HG03457 (cell line): ENCODE measurements around the gene TMEM30A.

Source experiments
- ATAC-seq: cut with Tn5 transposase; IDR thresholded peaks from one replicate; pipeline ENCODE4 v1.9.1; 2021; ENCODE audit warnings: moderate number of reproducible peaks; ENCODE audit not compliant: unreplicated experiment

Gene TMEM30A

DNA sequence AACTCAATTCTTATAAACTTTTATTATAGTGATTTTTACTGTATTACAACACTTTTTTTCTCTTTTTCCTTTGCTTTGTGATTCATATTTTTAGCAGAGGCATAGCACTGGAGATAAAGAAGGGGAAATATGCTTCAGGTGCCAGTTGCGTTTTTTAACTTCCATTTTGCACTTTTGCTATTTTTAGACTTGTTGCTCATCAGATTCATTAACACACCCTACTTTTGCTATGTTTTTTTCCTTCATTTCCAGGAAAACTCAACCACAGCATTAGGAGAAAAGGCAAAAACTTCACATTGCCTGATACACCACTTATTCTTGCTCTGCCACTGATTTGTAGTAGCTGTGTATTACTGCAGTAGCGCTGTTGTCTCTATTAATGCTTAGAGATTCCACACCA is 8.0 kb upstream of the TMEM30A start:
- ATAC-seq = no peak

DNA sequence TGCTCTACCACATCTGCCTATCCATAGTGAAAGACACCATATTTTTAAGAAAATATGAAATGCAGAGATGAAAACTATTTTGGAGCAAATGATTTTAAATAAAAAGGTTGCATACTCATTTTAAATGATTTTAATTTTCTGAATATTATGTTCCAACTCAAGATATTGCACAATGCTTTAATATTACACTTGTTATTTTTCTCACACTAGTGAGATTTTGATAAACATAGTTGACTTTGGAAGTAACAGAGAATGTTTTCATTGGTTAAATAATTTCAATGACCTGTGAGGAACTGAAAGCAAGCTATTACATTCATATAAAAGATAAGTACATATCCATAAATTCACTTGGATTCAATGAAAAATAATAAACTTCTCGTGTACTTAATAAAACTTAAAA is 7.2 kb upstream of the TMEM30A start:
- no peak for ATAC-seq

DNA sequence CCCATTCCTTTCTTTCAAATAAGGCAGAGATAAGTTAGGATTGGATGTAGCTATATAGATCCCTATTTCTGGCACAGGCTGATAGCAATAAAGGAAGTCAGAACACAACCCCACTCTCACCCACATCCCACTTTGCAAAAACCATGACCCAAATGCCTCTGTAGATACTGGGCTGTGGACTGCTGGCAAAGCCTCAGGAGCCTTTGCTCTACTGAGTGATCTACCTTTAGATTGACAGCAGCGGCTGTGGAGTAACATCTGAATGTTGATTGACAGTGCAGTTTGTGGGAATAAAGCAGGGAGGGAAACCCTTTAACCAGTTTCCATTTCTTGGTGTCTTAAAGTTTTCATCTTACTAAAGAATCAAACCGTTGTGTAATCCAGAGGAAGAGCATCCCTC is 6.7 kb upstream of the TMEM30A start:
- ATAC-seq = no peak

DNA sequence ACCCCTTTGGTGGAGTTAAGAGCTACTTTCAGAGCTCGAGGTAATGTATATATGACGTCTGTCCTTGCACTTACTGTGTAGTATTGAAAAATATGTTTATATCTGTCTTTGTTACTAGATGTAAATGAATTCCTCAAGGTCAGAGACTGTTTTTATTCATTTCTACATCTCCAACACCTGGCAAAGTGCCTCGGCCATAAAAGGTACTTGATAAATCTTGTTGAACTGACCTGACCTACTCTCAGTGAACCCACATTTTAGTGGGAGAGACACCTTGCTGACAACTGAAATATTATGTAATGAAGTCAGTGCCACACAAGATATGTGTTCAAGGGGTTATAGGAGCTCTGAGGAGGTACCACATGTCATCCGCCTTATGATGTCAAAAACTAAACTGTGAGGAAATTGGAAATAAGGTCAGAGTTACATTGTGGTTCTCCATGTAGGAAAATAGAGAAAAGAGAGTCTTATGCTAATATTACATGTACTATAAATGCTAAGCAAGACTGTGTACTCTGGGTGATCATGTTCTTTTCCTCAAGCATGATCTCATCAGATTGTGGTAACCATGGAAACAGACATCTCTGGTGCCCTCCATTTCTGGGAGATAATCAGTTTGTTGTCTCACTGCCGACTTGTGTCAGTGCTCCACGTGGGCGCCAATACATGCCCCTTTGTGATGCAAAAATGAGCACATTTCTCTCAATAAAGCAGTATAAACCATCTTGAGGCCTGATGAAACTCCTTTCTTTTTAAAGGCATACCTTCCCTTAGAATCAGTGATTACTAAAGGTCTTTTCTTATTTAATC is 5.7 kb upstream of the TMEM30A start:
- no peak for ATAC-seq

DNA sequence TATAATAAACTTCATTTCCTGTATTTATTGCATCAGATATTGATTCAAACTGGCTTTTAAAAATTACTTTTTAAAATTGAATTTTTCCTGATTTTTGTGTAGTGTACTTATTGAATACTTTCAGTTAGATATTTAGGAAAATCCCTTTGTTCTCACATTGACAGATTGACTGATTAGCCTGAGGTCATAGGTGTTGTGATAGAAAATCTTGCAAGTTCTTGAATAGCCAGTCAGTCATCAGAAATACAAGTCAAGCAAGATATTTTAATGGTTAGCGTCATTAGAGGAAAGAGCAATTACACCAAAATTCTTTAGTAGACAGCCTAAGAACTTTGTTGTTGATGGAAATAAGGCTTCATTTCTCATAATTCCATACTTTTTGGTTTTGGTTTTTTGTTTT is 3.4 kb upstream of the TMEM30A start:
- no peak for ATAC-seq

DNA sequence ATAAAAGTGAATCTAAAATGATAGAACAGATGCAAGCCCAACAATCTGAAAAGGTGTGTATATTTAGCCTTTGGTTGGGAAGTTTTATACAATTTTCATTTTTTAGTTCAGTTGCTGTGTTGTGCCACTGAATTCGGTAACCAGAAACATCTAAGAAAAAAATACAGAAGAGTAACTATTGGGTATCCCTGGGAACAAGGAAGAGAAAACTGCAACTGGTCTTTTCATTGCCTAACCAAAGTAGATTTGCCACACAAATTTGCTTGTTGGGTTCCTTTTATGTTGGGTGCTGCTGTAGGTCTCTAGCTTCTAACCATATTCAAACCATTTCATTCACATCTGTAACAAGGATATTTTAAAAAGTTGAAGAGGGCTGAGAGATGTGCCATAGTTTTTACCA is 2.8 kb upstream of the TMEM30A start:
- no peak for ATAC-seq

DNA sequence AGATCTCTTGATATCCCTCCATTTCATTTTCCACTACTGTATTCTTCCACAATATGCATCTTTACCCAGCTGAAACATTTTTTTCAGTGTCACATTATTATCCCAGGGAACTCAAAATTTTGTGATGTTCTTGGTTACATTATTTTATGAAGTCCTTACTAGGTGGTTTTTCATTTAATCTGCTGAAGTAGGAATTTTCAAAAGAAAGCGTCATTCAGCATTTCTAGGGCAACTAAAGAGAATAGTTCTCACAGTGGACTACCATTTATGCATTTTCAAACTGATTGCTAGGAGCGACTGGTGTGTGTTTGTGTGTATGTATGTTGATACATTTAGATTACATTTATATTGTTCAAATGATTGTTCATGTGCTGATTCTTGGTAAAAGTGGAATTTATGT is 2.4 kb upstream of the TMEM30A start:
- ATAC-seq = no peak

DNA sequence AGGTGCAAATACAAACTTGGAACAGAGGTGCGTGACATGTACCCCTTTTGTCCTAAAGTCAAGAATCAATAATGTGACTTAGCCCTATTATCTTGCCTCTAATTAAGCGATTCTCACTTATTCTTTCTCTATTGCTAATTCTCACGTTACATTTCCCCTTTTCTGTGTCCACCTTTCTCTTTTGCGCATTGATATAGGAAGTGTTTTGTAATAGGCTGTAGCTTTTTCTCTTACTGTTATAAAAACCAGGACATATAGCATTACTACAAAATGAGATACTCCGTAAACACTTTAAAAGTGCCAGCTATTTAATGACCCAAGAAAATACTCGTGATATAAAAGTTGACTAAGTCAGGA is 669 bp upstream of the TMEM30A start:
- no peak for ATAC-seq

DNA sequence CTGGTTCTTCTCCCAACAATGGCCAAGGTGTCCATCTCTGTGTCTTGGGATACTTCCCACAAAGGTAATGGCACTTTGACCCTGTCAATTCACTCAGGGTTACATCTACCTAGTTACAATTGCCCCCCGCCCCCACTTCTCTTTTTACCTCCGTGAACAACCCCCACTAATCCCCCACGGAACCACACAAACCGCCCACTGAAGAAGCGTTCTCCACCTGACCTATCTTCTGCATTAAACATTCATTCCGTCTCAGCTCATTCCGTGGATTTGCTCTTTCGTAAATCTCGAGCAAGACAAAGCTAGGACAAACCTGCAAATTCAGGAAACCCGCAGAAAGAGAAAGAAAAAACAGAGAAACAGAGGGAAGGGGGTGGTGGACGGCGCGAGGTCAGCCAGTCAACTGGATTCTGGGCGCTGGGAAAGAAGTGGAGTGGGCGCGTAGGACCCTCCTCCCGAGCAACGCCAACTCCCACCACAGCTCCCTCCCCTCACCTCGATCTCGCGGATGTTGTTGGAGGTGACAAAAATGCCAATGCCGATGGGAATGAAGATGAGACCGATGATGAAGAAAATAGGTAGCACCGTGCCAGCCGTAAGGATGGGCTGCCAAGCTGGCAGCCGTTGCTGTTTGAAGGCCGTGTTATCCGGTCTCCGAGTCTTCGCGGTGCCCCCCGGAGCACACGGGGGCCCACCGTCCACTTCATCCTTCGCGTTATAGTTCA is 523 bp downstream of the TMEM30A start:
- ATAC-seq = peak; percentile 10

DNA sequence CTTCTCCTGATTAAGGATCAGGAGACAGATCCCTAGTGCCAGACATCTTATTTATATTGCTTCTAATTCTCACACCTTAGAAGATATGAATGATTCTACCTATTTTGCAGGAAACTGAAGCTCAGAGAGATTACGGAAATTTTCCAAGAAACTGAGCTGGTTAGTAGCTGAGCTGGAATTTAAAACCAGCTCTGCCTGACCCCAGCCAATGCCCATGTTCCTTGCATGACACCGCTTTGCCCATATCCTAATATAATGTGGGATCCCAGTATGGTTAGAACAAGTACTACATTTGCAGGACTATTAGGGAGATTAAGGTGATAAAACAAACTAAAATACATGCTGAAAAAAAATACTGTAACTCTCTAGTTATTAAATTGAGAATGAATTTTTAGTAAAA is 1.9 kb downstream of the TMEM30A start:
- no peak for ATAC-seq

DNA sequence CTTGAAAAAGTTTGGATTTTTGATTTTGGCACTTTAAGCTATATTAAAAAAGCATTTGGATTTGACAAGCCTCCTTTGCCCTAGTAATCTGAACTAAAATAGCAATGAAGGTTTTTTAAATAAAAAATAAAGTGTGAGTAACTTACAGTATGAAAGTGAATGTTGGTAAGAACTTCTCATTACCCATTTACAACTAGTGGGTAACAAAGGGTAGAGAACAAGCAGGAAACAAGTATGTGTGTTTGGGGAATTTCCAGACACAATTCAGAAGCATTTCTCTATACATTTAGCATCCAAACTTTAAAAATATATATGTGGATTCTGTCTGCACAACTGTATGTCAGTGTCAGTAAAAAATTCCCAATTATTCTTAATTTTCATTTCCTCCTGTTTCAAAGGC is 2.9 kb downstream of the TMEM30A start:
- ATAC-seq = no peak

DNA sequence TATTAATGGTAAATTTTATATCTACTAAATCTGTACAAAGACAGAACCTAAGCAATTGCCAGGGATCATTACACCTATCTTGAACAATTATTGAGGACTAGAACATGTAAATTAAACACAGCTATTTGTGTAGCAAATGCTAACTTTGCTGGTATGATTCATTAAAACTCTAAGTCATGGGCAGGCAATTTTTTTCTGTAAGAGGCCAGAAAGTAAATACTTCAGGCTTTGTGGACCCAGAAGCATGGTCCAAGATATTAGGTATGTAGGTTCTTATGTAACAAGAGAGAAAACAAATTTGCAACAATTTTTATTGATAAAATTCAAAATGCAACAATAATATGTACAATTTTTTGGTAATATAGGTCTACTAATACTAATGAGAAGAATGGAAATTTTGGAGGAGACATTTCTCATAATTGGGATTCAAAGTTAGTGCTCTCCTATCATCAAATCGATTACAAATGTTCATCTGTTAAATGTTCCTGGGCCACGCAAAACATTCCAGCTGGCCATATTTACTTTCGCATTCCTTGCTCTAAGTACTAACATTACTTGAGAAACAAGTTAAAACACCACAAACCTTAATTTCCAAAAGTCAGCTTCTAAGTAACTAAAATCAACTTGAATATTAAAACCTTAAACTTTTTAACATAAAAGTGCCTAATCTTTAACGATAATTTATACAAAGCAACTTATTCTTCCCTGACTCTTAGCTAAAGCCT is 4.3 kb downstream of the TMEM30A start:
- no peak for ATAC-seq

DNA sequence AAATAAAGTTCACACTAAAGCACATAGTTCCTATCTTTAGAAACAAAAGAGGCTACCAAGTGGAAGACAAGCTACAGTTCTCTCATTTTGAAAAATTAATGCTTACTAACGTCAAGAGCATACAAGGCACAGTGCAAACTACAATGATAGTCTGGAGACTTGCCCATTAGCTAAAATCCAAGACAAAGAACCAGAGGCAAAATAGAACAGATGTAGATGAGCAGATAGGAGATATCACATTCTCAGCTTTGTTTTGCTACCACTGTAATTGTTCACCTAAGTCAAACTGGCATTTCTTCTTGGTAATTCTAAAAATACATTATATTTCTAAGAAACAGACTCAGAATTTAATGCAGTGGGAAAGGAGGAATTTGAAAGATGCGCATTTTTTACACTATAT is 5.2 kb downstream of the TMEM30A start:
- ATAC-seq = no peak

DNA sequence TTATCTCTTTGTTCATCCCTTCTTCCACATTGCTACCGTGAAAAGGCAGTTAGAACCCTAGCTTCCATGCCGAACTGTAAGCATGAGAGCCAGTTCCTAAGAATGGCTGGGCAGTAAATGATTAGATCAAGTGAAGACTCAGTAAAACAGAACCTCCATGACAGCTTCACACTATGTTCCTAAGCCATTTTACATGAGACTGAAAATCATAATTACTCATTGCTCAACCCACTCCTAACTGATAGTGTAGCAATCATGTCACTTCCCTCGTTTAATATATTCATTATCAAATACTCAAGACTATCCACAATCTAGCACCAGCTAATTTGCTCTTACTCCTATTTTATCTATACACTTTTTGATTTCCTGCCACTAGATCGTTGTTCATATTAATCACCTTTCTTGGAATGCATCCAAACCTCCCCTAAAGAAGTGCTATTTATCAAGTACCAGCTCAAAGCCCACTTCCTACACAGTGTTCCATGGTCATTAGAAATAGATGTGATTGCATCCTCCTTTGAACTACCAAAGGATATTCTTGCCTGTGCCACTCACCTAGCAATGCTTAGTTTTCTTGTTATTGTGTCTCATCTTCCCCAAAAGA is 6.0 kb downstream of the TMEM30A start:
- no peak for ATAC-seq

DNA sequence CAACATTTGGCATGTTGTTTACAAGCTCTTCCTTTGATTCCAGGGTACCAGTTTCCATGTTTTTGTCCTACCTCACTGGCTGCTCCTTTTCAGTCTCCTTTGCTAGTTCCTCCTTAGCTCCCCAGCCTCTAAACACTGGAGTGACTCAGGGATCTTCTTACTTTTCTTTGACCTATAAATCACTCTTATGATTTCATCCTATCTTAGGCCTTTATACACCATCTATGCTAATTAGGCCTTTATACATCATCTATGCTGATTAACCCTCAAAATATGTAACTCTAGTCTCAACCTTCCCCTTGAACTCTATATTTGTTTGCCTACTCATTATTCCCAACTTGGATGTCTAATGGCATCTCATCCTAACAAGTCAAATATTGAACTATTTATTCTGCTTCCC is 9.5 kb downstream of the TMEM30A start:
- ATAC-seq = no peak

DNA sequence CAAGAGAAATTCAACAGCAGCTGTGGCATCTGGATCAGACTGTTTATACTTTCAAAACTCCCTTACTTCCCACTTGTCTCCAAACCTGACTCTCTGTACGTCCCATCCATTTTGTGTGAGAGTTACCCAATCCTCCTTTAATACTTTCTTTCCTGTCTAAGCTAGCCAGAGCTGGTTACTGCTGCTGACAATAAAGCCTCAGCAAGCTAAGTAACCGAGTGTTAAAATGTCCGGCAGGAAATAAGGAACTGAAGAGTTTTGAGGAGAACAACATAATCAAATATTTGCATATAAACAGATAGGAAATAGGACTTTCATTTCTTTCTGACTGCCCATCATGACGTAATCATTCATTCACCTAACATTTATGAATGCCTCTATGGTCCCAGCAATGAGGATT is 11.6 kb downstream of the TMEM30A start:
- no peak for ATAC-seq

DNA sequence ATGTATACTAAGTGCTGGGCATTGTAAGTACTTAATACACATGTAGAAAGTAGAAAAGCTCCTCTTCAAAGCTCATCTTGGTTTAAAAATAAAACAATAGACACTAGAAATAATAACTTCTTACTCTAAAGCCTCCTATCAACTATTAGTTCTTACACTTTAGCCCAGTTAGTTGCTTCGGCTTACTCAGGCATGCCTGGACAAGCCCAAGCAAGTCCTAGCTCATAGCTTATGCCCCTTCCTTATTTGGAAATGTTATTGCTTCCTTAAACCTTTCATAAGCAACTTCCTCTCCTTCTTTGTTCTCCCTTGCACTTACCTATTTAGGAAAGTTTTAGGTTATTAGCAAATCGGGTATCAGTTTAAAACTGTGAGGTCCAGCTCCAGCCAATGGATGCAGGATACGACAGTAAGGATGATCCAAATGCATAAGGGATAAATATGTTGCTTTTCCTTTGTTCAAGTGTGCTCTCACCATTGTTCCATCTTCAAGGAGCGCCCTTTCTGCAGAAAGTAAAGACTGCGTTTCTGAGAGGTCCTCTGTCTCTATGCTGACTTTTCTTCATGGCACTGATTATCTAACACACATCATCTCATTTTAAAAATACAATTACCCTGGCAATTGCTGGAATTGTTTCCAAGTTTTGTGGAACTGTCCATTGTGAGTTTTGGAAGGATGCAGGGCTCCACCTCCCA is 12.3 kb downstream of the TMEM30A start:
- no peak for ATAC-seq

DNA sequence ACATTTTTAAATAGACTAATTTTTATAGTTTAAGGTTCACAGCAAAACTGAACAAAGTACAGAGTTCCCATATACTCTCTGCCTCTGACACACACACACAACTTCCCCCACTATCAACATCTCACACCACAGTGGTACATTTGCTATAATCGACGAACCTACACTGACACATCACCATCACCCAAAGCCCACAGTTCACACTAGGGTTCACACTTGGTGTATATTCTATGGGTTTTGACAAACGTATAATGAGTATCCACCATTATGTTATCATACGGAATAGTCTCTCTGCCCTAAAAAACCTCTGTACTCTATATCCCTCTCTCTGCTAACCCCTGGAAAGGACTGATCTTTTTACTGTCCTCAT is 15.6 kb downstream of the TMEM30A start:
- ATAC-seq = no peak

DNA sequence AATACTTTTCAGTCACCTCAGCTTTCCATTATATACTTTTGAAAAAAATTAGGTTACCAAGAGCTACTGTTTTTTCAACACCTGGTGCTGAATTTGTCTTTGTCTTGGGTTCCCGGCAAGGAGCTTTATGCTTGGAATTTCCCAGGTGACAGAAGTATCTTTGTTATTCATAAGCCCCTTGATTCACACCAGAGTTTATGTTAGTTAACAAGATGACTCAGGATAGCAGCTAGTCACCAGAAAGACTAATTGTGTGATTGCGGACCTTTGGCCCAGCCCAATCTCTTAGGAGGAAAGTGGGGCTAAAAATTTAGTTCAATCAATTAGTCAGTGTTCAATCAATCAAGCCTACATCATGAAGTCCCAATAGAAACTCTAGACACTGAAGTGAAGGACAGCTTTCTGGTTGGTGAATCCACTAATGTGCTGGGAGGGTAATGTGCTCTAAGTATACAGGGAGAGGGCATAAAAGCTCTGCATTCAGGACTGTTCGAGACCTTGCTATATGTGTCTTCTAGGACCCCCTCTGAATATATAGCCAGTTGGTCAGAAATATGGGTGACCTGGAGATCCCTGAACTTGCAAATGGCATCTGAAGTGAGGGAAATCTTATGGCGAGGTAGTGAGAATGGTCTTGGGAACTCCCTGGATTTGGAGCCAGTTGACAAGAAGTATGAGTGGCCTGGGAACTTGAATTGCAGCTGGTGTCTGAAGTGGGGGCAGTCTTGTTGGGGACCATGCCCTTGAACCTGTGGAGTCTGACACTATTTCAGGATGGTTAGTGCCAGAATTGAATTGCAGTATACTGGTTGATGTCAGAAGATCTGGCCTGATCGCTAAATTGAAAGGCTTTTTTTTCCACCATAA is 16.2 kb downstream of the TMEM30A start:
- no peak for ATAC-seq

DNA sequence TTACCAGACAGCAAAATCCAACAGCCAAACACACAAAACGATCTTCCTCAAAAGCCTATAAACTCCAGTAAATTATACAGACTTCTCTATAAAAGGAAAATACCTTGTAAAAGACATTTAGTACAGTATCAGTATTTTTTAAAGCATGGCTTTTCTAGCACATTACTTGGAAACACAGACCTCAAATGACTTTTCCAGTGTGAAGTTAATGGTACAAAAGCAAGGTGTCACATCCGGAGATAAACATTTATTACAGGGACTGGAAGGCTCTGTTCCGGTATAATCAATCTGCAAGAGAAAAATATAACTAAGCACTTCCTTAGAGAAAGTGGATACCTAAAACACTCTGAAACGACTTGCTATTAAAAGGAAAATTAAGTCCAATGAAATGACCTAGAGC is 17.1 kb downstream of the TMEM30A start:
- ATAC-seq = no peak
